Measurements from ENCODE around the gene CDK5RAP2. TPM values are rescaled to one million over a fixed set of nuclear protein-coding genes. Genes with fewer than 3 reads are reported as not detected.

CDK5RAP2 gene
- total RNA-seq, 2 experiments from 2014 or later, result 76.0 to 81.6 TPM

DNA sequence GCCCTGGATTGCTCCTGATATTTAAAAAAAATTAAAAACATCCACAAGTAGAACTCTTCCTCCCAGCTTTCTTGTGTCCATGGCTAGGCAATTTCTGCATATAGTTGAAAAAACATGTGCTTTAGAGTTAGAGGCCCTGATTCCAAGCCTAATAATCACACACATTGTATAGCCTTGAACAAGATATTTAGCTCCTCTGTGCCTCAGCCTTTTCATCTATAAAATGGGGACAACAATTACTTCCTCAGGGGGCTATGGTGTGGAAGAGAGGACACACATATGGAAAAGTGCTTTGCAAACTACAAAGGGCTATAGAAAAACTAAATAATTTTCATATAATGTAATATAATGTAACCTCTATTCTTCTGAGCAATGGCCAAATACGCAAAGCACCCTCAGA, 23.0 kb upstream of the CDK5RAP2 start:
- POLR2A ChIA-PET, result interaction anchor here (0.5 to 1.2 kb wide), 2 partner anchors 113 to 127 kb away, joined by 3 to 6 read pairs; no protein-coding TSS in a partner anchor
- H3K79me2 ChIP-seq (ENCODE audit: insufficient read depth, low read depth, low read length), result no peaks in the 10 kb centered on the region
- no TSS peak for BruUV-seq (replicated peaks)

GRCh38 chr9:120593955-120594277, 13.9 kb upstream of the CDK5RAP2 start:
- TF ChIP-seq, protein P1, sequence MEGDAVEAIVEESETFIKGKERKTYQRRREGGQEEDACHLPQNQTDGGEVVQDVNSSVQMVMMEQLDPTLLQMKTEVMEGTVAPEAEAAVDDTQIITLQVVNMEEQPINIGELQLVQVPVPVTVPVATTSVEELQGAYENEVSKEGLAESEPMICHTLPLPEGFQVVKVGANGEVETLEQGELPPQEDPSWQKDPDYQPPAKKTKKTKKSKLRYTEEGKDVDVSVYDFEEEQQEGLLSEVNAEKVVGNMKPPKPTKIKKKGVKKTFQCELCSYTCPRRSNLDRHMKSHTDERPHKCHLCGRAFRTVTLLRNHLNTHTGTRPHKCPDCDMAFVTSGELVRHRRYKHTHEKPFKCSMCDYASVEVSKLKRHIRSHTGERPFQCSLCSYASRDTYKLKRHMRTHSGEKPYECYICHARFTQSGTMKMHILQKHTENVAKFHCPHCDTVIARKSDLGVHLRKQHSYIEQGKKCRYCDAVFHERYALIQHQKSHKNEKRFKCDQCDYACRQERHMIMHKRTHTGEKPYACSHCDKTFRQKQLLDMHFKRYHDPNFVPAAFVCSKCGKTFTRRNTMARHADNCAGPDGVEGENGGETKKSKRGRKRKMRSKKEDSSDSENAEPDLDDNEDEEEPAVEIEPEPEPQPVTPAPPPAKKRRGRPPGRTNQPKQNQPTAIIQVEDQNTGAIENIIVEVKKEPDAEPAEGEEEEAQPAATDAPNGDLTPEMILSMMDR (conservative IDR thresholded peaks at IDR 0.05; ENCODE audit: low read length), result no peak
- TF ChIP-seq EZH2phosphoT487 (IDR thresholded peaks at IDR 0.05; ENCODE audit: borderline replicate concordance, low read depth, low read length), result no peak
- no peak overlapping the region for H3K4me2 ChIP-seq (ENCODE audit: low read length)
- CTCF ChIA-PET (ENCODE audit: unreplicated experiment), result no interaction called here

More for the DNA sequence above, 23.0 kb upstream of the CDK5RAP2 start:
- Histone ChIP-seq H3K9me2 (ENCODE audit: insufficient read depth, low read length) (no peaks in the 10 kb centered on the region), H4K20me1 (ENCODE audit: insufficient read depth, low read length) (no peaks in the 10 kb centered on the region), H3K4me3 (ENCODE audit: low read depth, low read length, poor library complexity, severe bottlenecking) (no peak overlapping the region), H2AFZ (ENCODE audit: low read length) (no peak overlapping the region), H3K27ac (ENCODE audit: low read depth, low read length, poor library complexity, severe bottlenecking) (no peak overlapping the region), H3K4me1 (ENCODE audit: insufficient read depth, low read length, poor library complexity, severe bottlenecking) (no peaks in the 10 kb centered on the region), H3K36me3 (ENCODE audit: insufficient read depth, low read length) (no peaks in the 10 kb centered on the region), H3K9me3 (ENCODE audit: low read length) (no peaks in the 10 kb centered on the region), H3K4me2 (ENCODE audit: low read length) (no peak overlapping the region)
- CTCF ChIA-PET (ENCODE audit: unreplicated experiment), result no interaction called here
- DNase-seq (ENCODE audit: low spot score), result no peak
- TF ChIP-seq EZH2phosphoT487 (IDR thresholded peaks at IDR 0.05; ENCODE audit: borderline replicate concordance, low read depth, low read length), result no peak
- TF ChIP-seq, protein P1 (conservative IDR thresholded peaks at IDR 0.05; ENCODE audit: low read length), result no peak
- intact Hi-C loops (cut with micrococcal nuclease; ENCODE audit: unreplicated experiment), result no loop called here

GRCh38 chr9:120593250-120593954, 13.4 kb upstream of the CDK5RAP2 start:
- no peaks in the 10 kb centered on the region for H3K4me1 ChIP-seq (ENCODE audit: insufficient read depth, low read length, poor library complexity, severe bottlenecking)
- no peak overlapping the region for H3K4me3 ChIP-seq (ENCODE audit: low read depth, low read length, poor library complexity, severe bottlenecking)
- CTCF ChIA-PET (ENCODE audit: unreplicated experiment), result no interaction called here
- BruUV-seq (replicated peaks), result no TSS peak
- H4K20me1 ChIP-seq (ENCODE audit: insufficient read depth, low read length), result no peaks in the 10 kb centered on the region
- H3K9me3 ChIP-seq (ENCODE audit: low read length), result no peaks in the 10 kb centered on the region
- DNase-seq (ENCODE audit: low spot score), result no peak
- no peak overlapping the region for H2AFZ ChIP-seq (ENCODE audit: low read length)
- no peak overlapping the region for H3K4me2 ChIP-seq (ENCODE audit: low read length)
- no peaks in the 10 kb centered on the region for H3K36me3 ChIP-seq (ENCODE audit: insufficient read depth, low read length)
- intact Hi-C loops (cut with micrococcal nuclease; ENCODE audit: unreplicated experiment), result no loop called here
- POLR2A ChIA-PET, result interaction anchor here (0.7 to 0.8 kb wide), 2 partner anchors 9 to 37 kb away, joined by 3 to 4 read pairs; no protein-coding TSS in a partner anchor
- no peak overlapping the region for H3K27ac ChIP-seq (ENCODE audit: low read depth, low read length, poor library complexity, severe bottlenecking)
- no peaks in the 10 kb centered on the region for H3K9me2 ChIP-seq (ENCODE audit: insufficient read depth, low read length)
- H3K79me2 ChIP-seq (ENCODE audit: insufficient read depth, low read depth, low read length), result no peaks in the 10 kb centered on the region
- no peak for TF ChIP-seq EZH2phosphoT487 (IDR thresholded peaks at IDR 0.05; ENCODE audit: borderline replicate concordance, low read depth, low read length)
- TF ChIP-seq, protein P1 (conservative IDR thresholded peaks at IDR 0.05; ENCODE audit: low read length), result no peak

More at GRCh38 chr9:120593955-120594277, 13.9 kb upstream of the CDK5RAP2 start:
- Histone ChIP-seq H4K20me1 (ENCODE audit: insufficient read depth, low read length) (no peaks in the 10 kb centered on the region), H2AFZ (ENCODE audit: low read length) (no peak overlapping the region), H3K36me3 (ENCODE audit: insufficient read depth, low read length) (no peaks in the 10 kb centered on the region), H3K27ac (ENCODE audit: low read depth, low read length, poor library complexity, severe bottlenecking) (no peak overlapping the region), H3K9me3 (ENCODE audit: low read length) (no peaks in the 10 kb centered on the region), H3K4me3 (ENCODE audit: low read depth, low read length, poor library complexity, severe bottlenecking) (no peak overlapping the region), H3K4me1 (ENCODE audit: insufficient read depth, low read length, poor library complexity, severe bottlenecking) (no peaks in the 10 kb centered on the region), H3K79me2 (ENCODE audit: insufficient read depth, low read depth, low read length) (no peaks in the 10 kb centered on the region), H3K9me2 (ENCODE audit: insufficient read depth, low read length) (no peaks in the 10 kb centered on the region)
- no peak for DNase-seq (ENCODE audit: low spot score)
- POLR2A ChIA-PET, result interaction anchor here (0.7 kb wide), 1 partner anchor 38 kb away, joined by 3 read pairs; no protein-coding TSS in a partner anchor
- intact Hi-C loops (cut with micrococcal nuclease; ENCODE audit: unreplicated experiment), result no loop called here
- no TSS peak for BruUV-seq (replicated peaks)

Measured in OCI-LY7 (cell line).